Suprapubic skin (tissue), 4 donors: ENCODE measurements around the gene ART1.

Experiments
- EP300 ChIP-seq: sonication (generic); formaldehyde crosslinking; IDR thresholded peaks from one replicate; pipeline ENCODE4 v1.6.1; 2017; ENCODE audit warnings: antibody characterized with exemption
- POLR2A ChIP-seq, 2 donors: fragments of 450-650 bp; IDR thresholded peaks; one replicate each; pipeline ENCODE4 v1.6.1; 2017; ENCODE audit warnings: antibody characterized with exemption in 2 of 2, mild to moderate bottlenecking in 2 of 2, moderate library complexity in 2 of 2
- POLR2AphosphoS5 ChIP-seq, 3 donors: sonication (generic); formaldehyde crosslinking; IDR thresholded peaks; one replicate each; pipeline ENCODE4 v1.6.1; 2017; ENCODE audit warnings: antibody characterized with exemption in 3 of 3
- TF ChIP-seq, protein P1 (sequence below), 2 donors: fragments of 200-600 bp in 1 of 2; fragments of 450-650 bp in 1 of 2; sonication (generic) in 1 of 2; IDR thresholded peaks; one replicate each; pipeline ENCODE4 v1.5.1; 2016 to 2019; ENCODE audit warnings: antibody characterized with exemption in 2 of 2, mild to moderate bottlenecking in 1 of 2, moderate library complexity in 1 of 2

GRCh38 chr11:3623121-3623520 is 21.8 kb upstream of the ART1 start:
- no peak for TF ChIP-seq POLR2A (IDR thresholded peaks at IDR 0.05)
- TF ChIP-seq, protein P1, sequence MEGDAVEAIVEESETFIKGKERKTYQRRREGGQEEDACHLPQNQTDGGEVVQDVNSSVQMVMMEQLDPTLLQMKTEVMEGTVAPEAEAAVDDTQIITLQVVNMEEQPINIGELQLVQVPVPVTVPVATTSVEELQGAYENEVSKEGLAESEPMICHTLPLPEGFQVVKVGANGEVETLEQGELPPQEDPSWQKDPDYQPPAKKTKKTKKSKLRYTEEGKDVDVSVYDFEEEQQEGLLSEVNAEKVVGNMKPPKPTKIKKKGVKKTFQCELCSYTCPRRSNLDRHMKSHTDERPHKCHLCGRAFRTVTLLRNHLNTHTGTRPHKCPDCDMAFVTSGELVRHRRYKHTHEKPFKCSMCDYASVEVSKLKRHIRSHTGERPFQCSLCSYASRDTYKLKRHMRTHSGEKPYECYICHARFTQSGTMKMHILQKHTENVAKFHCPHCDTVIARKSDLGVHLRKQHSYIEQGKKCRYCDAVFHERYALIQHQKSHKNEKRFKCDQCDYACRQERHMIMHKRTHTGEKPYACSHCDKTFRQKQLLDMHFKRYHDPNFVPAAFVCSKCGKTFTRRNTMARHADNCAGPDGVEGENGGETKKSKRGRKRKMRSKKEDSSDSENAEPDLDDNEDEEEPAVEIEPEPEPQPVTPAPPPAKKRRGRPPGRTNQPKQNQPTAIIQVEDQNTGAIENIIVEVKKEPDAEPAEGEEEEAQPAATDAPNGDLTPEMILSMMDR (IDR thresholded peaks at IDR 0.05) = no peak
- no peak for TF ChIP-seq POLR2AphosphoS5 (IDR thresholded peaks at IDR 0.05)
- TF ChIP-seq EP300 = no peak
